Measurements from ENCODE around the gene AQP2. TPM values are rescaled to one million over a fixed set of nuclear protein-coding genes. Genes with fewer than 3 reads are reported as not detected.

Gene AQP2
- total RNA-seq, 4 donors from 2014 or later: not detected

DNA sequence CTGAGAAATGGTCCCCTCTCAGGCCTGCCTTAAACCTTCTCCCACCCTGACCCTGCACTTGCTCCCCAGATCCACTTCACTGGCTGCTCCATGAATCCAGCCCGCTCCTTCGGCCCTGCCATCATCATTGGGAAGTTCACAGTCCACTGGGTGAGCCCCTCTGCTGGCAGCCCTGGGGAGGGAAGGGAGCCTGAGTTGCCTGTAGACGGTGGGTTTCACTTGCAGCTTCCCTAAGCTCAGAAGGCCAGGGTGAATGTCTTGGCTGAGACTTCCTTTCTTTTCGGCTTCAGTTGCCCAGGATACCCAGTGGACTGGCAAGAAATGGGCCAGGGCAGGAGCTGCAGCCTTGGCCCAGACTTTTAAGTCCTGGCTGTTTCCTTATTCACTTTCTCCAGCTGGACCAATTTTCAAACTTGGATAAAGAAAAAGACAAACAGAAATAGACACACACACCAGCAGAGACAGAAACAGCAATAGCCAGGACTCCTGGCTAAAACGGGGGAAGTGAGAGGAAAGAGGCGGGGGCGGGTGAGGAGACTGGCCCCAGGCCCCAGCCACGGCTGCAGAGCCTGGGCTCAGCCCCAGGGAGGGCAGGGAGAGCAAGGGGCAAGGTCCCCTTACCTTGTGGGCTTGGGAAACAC lies 24.3 kb downstream of the AQP2 start:
- H3K4me3 ChIP-seq: no peak overlapping the region
- H3K9me3 ChIP-seq: no peaks in the 10 kb centered on the region
- ATAC-seq (no peak), DNase-seq (no peak)
- no peak overlapping the region for H3K27ac ChIP-seq
- intact Hi-C loops (cut with DNase I; ENCODE audit: low total_unique reads) (no loop called here), in situ Hi-C loops (cut with MboI; ENCODE audit: low sequenced_read_pairs in 4 of 4) (loop anchor here (5.0 kb wide), 3 partner anchors 78 to 93 kb away; partner anchors contain the start of gene ASIC1 (in 2 of the 4))
- no peaks in the 10 kb centered on the region for H3K36me3 ChIP-seq
- no peaks in the 10 kb centered on the region for H3K4me1 ChIP-seq
- TF ChIP-seq, protein P1, sequence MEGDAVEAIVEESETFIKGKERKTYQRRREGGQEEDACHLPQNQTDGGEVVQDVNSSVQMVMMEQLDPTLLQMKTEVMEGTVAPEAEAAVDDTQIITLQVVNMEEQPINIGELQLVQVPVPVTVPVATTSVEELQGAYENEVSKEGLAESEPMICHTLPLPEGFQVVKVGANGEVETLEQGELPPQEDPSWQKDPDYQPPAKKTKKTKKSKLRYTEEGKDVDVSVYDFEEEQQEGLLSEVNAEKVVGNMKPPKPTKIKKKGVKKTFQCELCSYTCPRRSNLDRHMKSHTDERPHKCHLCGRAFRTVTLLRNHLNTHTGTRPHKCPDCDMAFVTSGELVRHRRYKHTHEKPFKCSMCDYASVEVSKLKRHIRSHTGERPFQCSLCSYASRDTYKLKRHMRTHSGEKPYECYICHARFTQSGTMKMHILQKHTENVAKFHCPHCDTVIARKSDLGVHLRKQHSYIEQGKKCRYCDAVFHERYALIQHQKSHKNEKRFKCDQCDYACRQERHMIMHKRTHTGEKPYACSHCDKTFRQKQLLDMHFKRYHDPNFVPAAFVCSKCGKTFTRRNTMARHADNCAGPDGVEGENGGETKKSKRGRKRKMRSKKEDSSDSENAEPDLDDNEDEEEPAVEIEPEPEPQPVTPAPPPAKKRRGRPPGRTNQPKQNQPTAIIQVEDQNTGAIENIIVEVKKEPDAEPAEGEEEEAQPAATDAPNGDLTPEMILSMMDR (IDR thresholded peaks at IDR 0.05 in 4 of 5, conservative IDR thresholded peaks at IDR 0.05 in 1 of 5): no peak
- TF ChIP-seq POLR2A (IDR thresholded peaks at IDR 0.05): no peak
- peaks cover 0 to 4% (median 0%) of the 10 kb centered on the region in 3 donors for H3K27me3 ChIP-seq

DNA sequence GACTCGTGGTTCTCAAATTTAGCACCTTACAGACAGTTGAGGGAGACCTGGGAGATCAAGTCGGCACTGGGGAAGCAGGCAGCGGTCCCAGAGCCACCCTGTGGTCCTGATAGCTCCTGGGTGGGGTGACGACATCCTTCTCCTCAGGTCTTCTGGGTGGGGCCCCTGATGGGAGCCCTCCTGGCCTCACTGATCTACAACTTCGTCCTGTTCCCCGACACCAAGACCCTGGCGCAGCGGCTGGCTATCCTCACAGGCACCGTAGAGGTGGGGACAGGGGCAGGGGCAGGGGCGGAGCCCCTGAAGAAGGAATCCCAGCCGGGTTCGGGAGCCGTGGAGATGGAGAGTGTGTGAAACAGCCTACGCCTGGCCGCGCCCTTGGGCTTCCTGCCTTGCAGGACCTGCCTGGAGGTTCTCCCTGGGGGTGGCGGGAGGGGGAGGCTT lies 24.8 kb downstream of the AQP2 start:
- ATAC-seq (no peak), DNase-seq (no peak)
- in situ Hi-C loops (cut with MboI; ENCODE audit: low sequenced_read_pairs in 4 of 4) (loop anchor here in 1 of 4 donors (5.0 kb wide), 1 partner anchor 82 kb away; the partner anchor contains the start of gene ASIC1), intact Hi-C loops (cut with DNase I; ENCODE audit: low total_unique reads) (no loop called here)
- H3K27ac ChIP-seq: no peak overlapping the region
- TF ChIP-seq, protein P1 (IDR thresholded peaks at IDR 0.05 in 4 of 5, conservative IDR thresholded peaks at IDR 0.05 in 1 of 5): no peak
- no peak for TF ChIP-seq POLR2A (IDR thresholded peaks at IDR 0.05)
- H3K9me3 ChIP-seq: no peaks in the 10 kb centered on the region
- H3K4me1 ChIP-seq: no peaks in the 10 kb centered on the region
- H3K36me3 ChIP-seq: no peaks in the 10 kb centered on the region
- H3K27me3 ChIP-seq: peaks cover 0 to 3% (median 0%) of the 10 kb centered on the region in 3 donors
- no peak overlapping the region for H3K4me3 ChIP-seq

DNA sequence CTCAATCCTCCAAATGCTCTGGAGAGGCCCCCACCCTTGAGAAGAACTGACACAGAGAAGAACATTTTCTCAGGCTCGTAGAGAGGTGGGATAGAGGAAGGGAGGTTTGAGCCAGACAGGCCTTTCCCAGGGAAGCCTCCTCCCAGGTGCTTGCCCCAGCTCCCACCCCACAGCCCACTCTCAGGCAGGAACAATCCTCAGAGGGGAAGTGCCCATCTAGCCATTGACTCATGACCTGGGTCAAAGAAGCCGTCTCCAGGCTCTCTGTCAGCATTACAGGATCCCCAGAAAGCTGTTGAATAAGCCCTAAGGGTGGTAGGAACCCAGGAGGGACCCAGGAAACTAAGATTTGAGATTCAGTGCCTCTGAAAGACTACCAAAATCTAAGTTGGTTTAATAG lies 26.0 kb downstream of the AQP2 start:
- H3K27me3 ChIP-seq: no peaks in the 10 kb centered on the region
- in situ Hi-C loops (cut with MboI; ENCODE audit: low sequenced_read_pairs in 4 of 4) (loop anchor here in 1 of 4 donors (5.0 kb wide), 1 partner anchor 81 kb away; the partner anchor contains the start of gene ASIC1), intact Hi-C loops (cut with DNase I; ENCODE audit: low total_unique reads) (no loop called here)
- H3K27ac ChIP-seq: no peak overlapping the region
- H3K4me1 ChIP-seq: no peaks in the 10 kb centered on the region
- DNase-seq (no peak), ATAC-seq (no peak)
- H3K36me3 ChIP-seq: no peaks in the 10 kb centered on the region
- H3K4me3 ChIP-seq: no peak overlapping the region
- H3K9me3 ChIP-seq: no peaks in the 10 kb centered on the region
- TF ChIP-seq, protein P1 (IDR thresholded peaks at IDR 0.05 in 4 of 5, conservative IDR thresholded peaks at IDR 0.05 in 1 of 5): no peak
- no peak for TF ChIP-seq POLR2A (IDR thresholded peaks at IDR 0.05)

DNA sequence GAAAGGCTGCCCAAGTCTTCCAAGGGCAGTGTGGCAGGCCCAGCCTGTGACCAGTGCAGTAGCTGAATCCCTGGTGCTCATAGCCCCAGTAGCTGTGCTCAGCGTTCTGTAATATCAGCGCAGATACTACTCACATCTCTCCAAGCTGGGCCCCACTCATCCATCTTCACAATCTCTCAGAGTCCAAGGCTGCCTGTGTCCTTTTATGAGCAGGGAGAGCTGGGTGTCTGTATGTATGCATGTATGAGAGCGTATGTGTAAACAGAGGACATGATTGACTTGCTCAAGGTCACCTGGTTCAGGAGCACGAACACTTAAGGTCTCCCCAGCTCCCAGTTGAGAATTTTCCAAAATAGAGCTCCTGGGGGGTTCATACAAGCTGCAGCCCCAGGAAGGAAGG lies 27.6 kb downstream of the AQP2 start:
- intact Hi-C loops (cut with DNase I; ENCODE audit: low total_unique reads) (no loop called here), in situ Hi-C loops (cut with MboI; ENCODE audit: low sequenced_read_pairs in 4 of 4) (loop anchor here in 1 of 4 donors (5.0 kb wide), 1 partner anchor 79 kb away; the partner anchor contains the start of gene ASIC1)
- DNase-seq (no peak), ATAC-seq (no peak)
- no peaks in the 10 kb centered on the region for H3K4me1 ChIP-seq
- no peak for TF ChIP-seq POLR2A (IDR thresholded peaks at IDR 0.05)
- TF ChIP-seq, protein P1 (IDR thresholded peaks at IDR 0.05 in 4 of 5, conservative IDR thresholded peaks at IDR 0.05 in 1 of 5): no peak
- H3K4me3 ChIP-seq: no peak overlapping the region
- H3K27ac ChIP-seq: no peak overlapping the region
- no peaks in the 10 kb centered on the region for H3K9me3 ChIP-seq
- H3K27me3 ChIP-seq: no peaks in the 10 kb centered on the region
- H3K36me3 ChIP-seq: no peaks in the 10 kb centered on the region
